GM10266 (cell line): Measurements from ENCODE around the gene RPLP1.
A peak's percentile ranks its signal among the peaks of the same experiment; 100 is the strongest.

Source experiments
- DNase-seq: peaks from one replicate; pipeline ENCODE4 v3.0.0; 2012; ENCODE audit errors: extremely low spot score
- CTCF ChIP-seq: IDR thresholded peaks from 2 replicates; pipeline ENCODE4 v1.5.1; 2012; ENCODE audit warnings: mild to moderate bottlenecking, low read depth; ENCODE audit not compliant: control insufficient read depth, insufficient read depth; ENCODE audit errors: missing control alignments

RPLP1 gene

GRCh38 chr15:69462493-69463181 is 10.0 kb downstream of the RPLP1 start:
- peak; percentile 94 for DNase-seq
- peak; percentile 80 for TF ChIP-seq CTCF

GRCh38 chr15:69463182-69463756 is 10.7 kb downstream of the RPLP1 start:
- TF ChIP-seq CTCF = no peak
- no peak for DNase-seq

- TF ChIP-seq CTCF = no peak
- no peak for DNase-seq
Observed at GRCh38 chr15:69465253-69465652, 12.6 kb downstream of the RPLP1 start.

DNA sequence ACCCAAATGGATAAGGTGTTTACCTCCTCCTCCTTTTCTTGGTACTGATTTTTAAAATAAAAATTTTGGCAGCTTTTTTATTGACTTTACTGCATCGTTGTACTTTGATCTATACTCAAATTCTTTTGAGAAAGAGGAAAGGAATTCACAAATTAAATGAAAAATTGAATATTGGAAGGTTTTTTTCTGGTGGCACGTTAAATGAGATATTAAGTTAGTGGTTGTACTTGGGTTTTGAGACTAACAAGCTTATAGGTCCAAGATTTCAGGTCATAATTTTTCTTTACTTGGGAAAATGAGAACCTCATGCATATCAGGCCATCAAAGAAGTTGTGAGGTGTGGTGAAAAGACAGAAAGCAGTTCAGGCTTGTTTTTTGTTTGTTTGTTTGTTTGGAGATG is 14.1 kb downstream of the RPLP1 start:
- no peak for TF ChIP-seq CTCF
- DNase-seq = no peak

- DNase-seq = no peak
- TF ChIP-seq CTCF = no peak
Observed at GRCh38 chr15:69467636-69468035, 15.0 kb downstream of the RPLP1 start.

DNA sequence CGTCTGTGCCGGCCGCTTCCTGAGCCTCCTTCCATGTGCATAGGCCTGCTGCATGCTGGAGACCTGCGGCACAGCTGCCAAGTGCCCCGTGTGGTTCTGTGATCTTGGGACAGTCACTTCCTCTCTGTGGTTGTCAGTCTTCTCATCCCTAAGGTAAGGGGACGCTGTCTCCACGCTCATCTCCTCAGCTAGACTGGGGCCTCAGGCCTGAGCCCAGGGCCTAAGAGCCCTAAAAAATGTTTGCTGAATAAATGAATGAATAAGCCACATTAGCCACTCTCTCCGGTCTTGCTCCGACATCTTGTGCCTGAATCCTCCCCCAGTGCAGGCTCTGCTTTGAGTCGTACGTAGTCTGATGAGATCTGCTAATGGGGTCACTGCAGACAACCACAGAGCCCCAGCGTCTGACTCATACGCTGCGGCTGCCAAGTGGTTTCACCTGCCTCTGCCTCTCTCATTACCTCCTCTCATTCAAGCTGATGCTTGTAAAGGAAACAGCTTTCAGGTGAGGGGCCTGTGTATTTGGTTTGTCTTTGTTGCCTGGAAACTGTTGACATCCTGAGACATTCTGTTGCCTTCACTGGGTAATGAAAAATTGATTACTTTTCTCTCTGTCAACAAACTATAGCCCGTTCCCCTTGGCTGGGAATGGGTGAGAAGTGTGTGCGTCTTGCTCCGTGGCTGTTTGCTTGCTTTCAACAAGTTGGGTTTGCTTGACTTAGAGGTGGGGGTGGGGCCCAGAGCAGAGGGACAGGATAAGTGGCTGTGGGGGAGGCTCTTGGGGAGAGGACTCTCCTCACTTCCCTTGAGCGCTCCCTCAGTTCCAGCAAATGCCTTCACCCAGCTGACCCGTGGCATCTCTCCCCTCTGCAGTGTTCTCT is 15.9 kb downstream of the RPLP1 start:
- no peak for DNase-seq
- no peak for TF ChIP-seq CTCF

DNA sequence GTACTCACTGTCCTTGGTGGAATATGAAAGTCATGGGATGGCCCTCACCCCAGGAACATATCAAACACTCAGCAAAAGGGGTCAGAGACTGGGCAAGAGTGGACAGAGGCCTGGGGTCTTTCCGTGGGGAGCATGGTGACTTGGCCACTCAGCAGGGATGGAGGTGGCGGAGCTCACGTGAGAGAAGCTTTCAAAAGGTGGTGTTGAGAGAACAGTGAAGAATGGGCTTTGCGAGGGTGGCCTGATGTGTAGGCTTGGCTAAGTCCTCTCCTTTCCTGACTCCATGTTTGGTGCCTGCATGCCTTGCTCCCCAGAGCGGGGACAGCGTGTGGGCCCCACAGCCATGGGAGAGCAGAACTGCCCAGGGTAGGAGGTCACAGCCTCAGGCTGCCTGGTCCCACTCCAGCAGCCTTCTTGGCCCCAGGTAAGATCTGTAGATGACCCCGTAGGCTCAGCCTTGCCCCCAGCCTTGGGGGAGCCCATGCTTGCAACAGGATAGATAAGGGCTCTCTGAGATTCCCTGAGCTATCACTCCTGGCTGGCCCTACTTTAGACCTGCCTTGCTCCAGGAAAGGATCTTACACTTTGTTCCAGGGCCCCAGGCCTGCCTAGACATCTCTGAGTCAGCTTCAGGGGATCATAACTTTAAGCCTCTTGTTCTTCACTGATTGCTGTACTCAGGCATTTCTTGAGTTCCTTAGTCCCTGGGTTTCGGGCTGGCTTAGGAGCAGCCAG is 17.0 kb downstream of the RPLP1 start:
- no peak for DNase-seq
- no peak for TF ChIP-seq CTCF
